Fibroblast of lung (primary cell): ENCODE data around the gene DNPEP. TPM values are rescaled to one million over a fixed set of nuclear protein-coding genes. Genes with fewer than 3 reads are reported as not detected.

Source experiments
- DNase-seq, 2 donors: peaks; one replicate each; pipeline versions ENCODE4 v3.0.0 to v3.0.0-alpha.2; 2010; ENCODE audit warnings: low read depth in 2 of 2
- H2AFZ ChIP-seq: 2 replicates; pipeline ENCODE4 v1.5.1; 2012; ENCODE audit warnings: low read length, control low read depth, inconsistent platforms
- H3K27ac ChIP-seq: 2 replicates; pipeline ENCODE4 v1.5.1; 2011; ENCODE audit warnings: low read length, control low read depth; ENCODE audit not compliant: insufficient read depth
- H3K27me3 ChIP-seq: 2 replicates; pipeline ENCODE4 v1.5.1; 2011; ENCODE audit warnings: mild to moderate bottlenecking, low read length; ENCODE audit not compliant: control insufficient read depth, insufficient read depth
- H3K36me3 ChIP-seq: 2 replicates; pipeline ENCODE4 v1.5.1; 2011; ENCODE audit warnings: low read length; ENCODE audit not compliant: control insufficient read depth, insufficient read depth
- H3K4me1 ChIP-seq: 2 replicates; pipeline ENCODE4 v1.5.1; 2011; ENCODE audit warnings: low read length; ENCODE audit not compliant: control insufficient read depth, insufficient read depth; ENCODE audit errors: extremely low read depth
- H3K4me2 ChIP-seq: 2 replicates; pipeline ENCODE4 v1.5.1; 2011; ENCODE audit warnings: low read length, control low read depth; ENCODE audit not compliant: insufficient read depth; ENCODE audit errors: extremely low read depth
- H3K4me3 ChIP-seq, 4 experiments: fragments of 200-600 bp in 1 of 4; sonication (generic) in 1 of 4; replicated peaks in 1 of 4; 2 replicates each; pipeline ENCODE4 v1.5.1; 2011 to 2016; ENCODE audit warnings: low read length in 4 of 4, low read depth in 3 of 4, mild to moderate bottlenecking in 3 of 4, control low read depth in 2 of 4, inconsistent platforms in 1 of 4, mixed read lengths in 1 of 4; ENCODE audit not compliant: insufficient read depth in 1 of 4; ENCODE audit errors: control extremely low read depth in 1 of 4
- H3K79me2 ChIP-seq: 2 replicates; pipeline ENCODE4 v1.5.1; 2012; ENCODE audit warnings: mild to moderate bottlenecking, low read length, inconsistent platforms; ENCODE audit not compliant: control insufficient read depth, insufficient read depth
- H3K9ac ChIP-seq: 2 replicates; pipeline ENCODE4 v1.5.1; 2011; ENCODE audit warnings: mild to moderate bottlenecking, low read length, control low read depth; ENCODE audit not compliant: insufficient read depth
- H3K9me3 ChIP-seq: 2 replicates; pipeline ENCODE4 v1.5.1; 2012; ENCODE audit warnings: low read depth, low read length; ENCODE audit not compliant: control insufficient read depth, insufficient read depth
- H4K20me1 ChIP-seq: 2 replicates; pipeline ENCODE4 v1.5.1; 2011; ENCODE audit warnings: low read length; ENCODE audit not compliant: control insufficient read depth, insufficient read depth; ENCODE audit errors: extremely low read depth
- EZH2 ChIP-seq: IDR thresholded peaks from 2 replicates; pipeline ENCODE4 v1.5.1; 2012; ENCODE audit warnings: low read length, control low read depth, mild to moderate bottlenecking; ENCODE audit errors: missing control alignments
- polyA plus RNA-seq, 2 donors: library from polyadenylated mRNA; depleted of rRNA in 1 of 2; stranded (reverse) in 1 of 2; unstranded in 1 of 2; fragments of >200 nt; gene quantifications; 2 replicates each; pipeline ENCODE4 v1.2.1, GENCODE V29; 2011 to 2012; ENCODE audit warnings: missing spikeins in 1 of 2
- total RNA-seq: library from RNA; depleted of rRNA; stranded (reverse); fragments of >200 nt; gene quantifications from 2 replicates; pipeline ENCODE4 v1.2.1, GENCODE V29; 2014
- TF ChIP-seq, protein P1 (sequence below), 2 donors: IDR thresholded peaks in 1 of 2; conservative IDR thresholded peaks in 1 of 2; 1 replicate in 1 of 2; 2 replicates in 1 of 2; pipeline ENCODE4 v1.5.1; 2011 to 2012; ENCODE audit warnings: low read length in 2 of 2, control low read depth in 1 of 2, inconsistent platforms in 1 of 2, low read depth in 1 of 2, mild to moderate bottlenecking in 1 of 2

Gene DNPEP
- total and polyA plus RNA-seq, 2 donors (not counting 1 experiment from before 2014, with no cell fraction given), result 38.2 to 72.5 TPM

DNA sequence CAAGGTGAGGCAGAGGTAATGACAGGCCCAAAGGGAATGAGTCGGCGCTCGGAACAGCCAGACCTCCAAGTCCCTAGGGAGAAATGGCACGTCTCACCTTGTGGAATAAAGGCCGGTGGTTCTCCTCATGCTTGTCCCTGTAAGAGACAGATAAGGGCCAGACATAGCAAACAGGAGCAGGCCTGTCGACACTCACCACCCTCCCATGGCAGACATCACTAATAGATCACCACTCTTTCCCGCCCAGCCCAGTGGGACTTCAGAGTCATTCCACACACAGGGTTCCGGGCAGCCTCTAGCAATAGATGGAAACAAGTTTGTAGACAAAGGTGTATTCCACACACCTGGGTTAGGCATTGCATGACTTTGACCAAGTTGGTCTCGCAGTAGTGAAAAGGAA lies 6.3 kb downstream of the DNPEP start:
- no peaks in the 10 kb centered on the region for H3K9me3 ChIP-seq
- H3K36me3 ChIP-seq, result peaks cover 33% of the 10 kb centered on the region
- H3K79me2 ChIP-seq, result peaks cover 5% of the 10 kb centered on the region
- no peak overlapping the region for H3K27ac ChIP-seq
- peaks cover 7% of the 10 kb centered on the region for H3K4me1 ChIP-seq
- H3K9ac ChIP-seq, result no peak overlapping the region
- no peaks in the 10 kb centered on the region for H4K20me1 ChIP-seq
- TF ChIP-seq EZH2, result no peak
- TF ChIP-seq, protein P1, sequence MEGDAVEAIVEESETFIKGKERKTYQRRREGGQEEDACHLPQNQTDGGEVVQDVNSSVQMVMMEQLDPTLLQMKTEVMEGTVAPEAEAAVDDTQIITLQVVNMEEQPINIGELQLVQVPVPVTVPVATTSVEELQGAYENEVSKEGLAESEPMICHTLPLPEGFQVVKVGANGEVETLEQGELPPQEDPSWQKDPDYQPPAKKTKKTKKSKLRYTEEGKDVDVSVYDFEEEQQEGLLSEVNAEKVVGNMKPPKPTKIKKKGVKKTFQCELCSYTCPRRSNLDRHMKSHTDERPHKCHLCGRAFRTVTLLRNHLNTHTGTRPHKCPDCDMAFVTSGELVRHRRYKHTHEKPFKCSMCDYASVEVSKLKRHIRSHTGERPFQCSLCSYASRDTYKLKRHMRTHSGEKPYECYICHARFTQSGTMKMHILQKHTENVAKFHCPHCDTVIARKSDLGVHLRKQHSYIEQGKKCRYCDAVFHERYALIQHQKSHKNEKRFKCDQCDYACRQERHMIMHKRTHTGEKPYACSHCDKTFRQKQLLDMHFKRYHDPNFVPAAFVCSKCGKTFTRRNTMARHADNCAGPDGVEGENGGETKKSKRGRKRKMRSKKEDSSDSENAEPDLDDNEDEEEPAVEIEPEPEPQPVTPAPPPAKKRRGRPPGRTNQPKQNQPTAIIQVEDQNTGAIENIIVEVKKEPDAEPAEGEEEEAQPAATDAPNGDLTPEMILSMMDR (conservative IDR thresholded peaks at IDR 0.05 in 1 of 2, IDR thresholded peaks at IDR 0.05 in 1 of 2; ENCODE audit: low read depth in 1 of 2, low read length in 2 of 2), result no peak
- H2AFZ ChIP-seq, result no peak overlapping the region
- DNase-seq, result no peak
- no peak overlapping the region for H3K4me3 ChIP-seq
- H3K27me3 ChIP-seq, result no peaks in the 10 kb centered on the region
- H3K4me2 ChIP-seq, result no peak overlapping the region

DNA sequence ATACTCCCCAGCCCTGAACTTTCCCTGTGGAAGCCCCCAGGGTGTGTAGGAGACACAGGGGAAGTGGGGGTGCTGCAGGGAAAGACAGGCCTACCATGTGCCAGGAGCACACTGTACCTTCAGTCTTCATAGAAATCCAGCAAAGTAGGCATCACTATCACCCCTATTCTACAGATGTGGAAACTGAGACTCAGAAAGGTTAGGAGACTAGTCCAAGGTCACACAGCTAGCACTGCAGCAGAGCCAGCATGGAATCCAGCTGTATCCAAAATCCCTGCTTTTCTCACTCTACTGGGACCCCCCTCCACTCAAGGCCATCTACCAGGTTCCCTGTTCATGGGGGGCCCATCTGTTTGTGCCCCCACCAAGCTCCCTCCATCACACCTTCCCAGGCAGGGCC lies 6.8 kb downstream of the DNPEP start:
- Histone ChIP-seq H3K79me2 (peaks cover under 1% of the 10 kb centered on the region), H3K4me2 (no peak overlapping the region), H4K20me1 (no peaks in the 10 kb centered on the region), H3K9ac (no peak overlapping the region), H3K4me3 (no peak overlapping the region), H3K9me3 (no peaks in the 10 kb centered on the region), H3K27me3 (no peaks in the 10 kb centered on the region), H3K4me1 (peaks cover 4% of the 10 kb centered on the region), H3K27ac (no peak overlapping the region), H3K36me3 (peaks cover 28% of the 10 kb centered on the region), H2AFZ (no peak overlapping the region)
- DNase-seq, result no peak
- TF ChIP-seq EZH2, result no peak
- TF ChIP-seq, protein P1 (conservative IDR thresholded peaks at IDR 0.05 in 1 of 2, IDR thresholded peaks at IDR 0.05 in 1 of 2; ENCODE audit: low read depth in 1 of 2, low read length in 2 of 2), result no peak

DNA sequence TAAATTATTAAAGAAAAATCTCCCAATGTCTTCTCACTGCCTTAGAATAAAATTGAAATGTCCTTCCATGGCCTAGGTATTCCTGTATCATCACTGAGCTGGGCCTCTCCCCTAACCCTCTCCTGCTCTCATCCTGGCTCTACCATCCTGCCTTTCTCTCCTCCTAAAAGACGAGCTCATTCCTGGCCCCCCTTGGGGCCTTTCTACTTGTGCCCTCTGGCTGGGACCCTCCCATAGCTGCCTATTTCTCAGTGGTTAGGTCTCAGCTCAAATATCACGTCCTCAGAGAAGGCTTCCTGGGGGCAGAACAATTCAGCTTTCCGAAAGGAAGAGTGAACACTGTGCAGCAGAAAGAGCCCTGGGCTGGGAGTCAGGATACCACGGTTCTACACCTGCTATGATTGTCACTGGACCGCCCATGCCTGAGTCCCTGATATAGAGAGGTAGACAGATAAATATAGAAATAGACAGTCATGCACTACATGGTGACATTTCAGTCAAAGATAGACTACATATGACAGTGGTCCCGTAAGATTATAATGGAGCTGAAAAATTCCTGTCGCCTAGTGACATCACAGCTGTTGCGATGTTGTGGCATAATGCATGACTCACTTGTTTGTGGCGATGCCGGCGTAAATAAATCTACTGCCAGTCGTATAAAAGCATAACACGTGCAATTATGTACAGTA lies 9.4 kb downstream of the DNPEP start:
- H2AFZ ChIP-seq, result no peak overlapping the region
- DNase-seq, result no peak
- H3K27me3 ChIP-seq, result no peaks in the 10 kb centered on the region
- no peak overlapping the region for H3K4me2 ChIP-seq
- H3K9ac ChIP-seq, result no peak overlapping the region
- no peaks in the 10 kb centered on the region for H3K9me3 ChIP-seq
- no peak overlapping the region for H3K4me3 ChIP-seq
- peaks cover 17% of the 10 kb centered on the region for H3K36me3 ChIP-seq
- TF ChIP-seq, protein P1 (conservative IDR thresholded peaks at IDR 0.05 in 1 of 2, IDR thresholded peaks at IDR 0.05 in 1 of 2; ENCODE audit: low read depth in 1 of 2, low read length in 2 of 2), result no peak
- no peak for TF ChIP-seq EZH2
- no peaks in the 10 kb centered on the region for H4K20me1 ChIP-seq
- no peaks in the 10 kb centered on the region for H3K79me2 ChIP-seq
- no peak overlapping the region for H3K27ac ChIP-seq
- no peaks in the 10 kb centered on the region for H3K4me1 ChIP-seq
